Neuronal stem cell (in vitro differentiated cells): ENCODE results near the gene GPSM1.

Experiments
- DNase-seq: peaks from one replicate; pipeline ENCODE4 v3.0.0-alpha.2; 2013; ENCODE audit warnings: low spot score
- H2AFZ ChIP-seq: one replicate; pipeline ENCODE4 v1.6.1; 2013; ENCODE audit warnings: mild to moderate bottlenecking, low read length, inconsistent platforms
- H2AK5ac ChIP-seq: 2 replicates; pipeline ENCODE4 v1.6.1; 2013; ENCODE audit warnings: low read depth, mild to moderate bottlenecking, inconsistent platforms, low read length, moderate library complexity, mixed read lengths
- H2BK120ac ChIP-seq: 2 replicates; pipeline ENCODE4 v1.6.1; 2013; ENCODE audit warnings: low read depth, mild to moderate bottlenecking, inconsistent platforms, low read length, moderate library complexity, mixed read lengths
- H2BK12ac ChIP-seq: one replicate; pipeline ENCODE4 v1.6.1; 2013; ENCODE audit warnings: low read length, inconsistent platforms
- H2BK15ac ChIP-seq: 2 replicates; pipeline ENCODE4 v1.6.1; 2013; ENCODE audit warnings: mild to moderate bottlenecking, low read length, inconsistent platforms, mixed read lengths
- H2BK5ac ChIP-seq: one replicate; pipeline ENCODE4 v1.6.1; 2013; ENCODE audit warnings: inconsistent platforms, mild to moderate bottlenecking, low read length, moderate library complexity
- H3K14ac ChIP-seq: one replicate; pipeline ENCODE4 v1.6.1; 2013; ENCODE audit warnings: low read length, inconsistent platforms
- H3K18ac ChIP-seq: 2 replicates; pipeline ENCODE4 v1.6.1; 2013; ENCODE audit warnings: low read length, inconsistent platforms
- H3K23ac ChIP-seq: 2 replicates; pipeline ENCODE4 v1.6.1; 2013; ENCODE audit warnings: low read depth, mild to moderate bottlenecking, mixed read lengths, low read length, inconsistent platforms; ENCODE audit not compliant: poor library complexity
- H3K27ac ChIP-seq: replicated peaks from 3 replicates; pipeline ENCODE4 v1.5.1; 2013; ENCODE audit warnings: low read length, inconsistent platforms
- H3K27me3 ChIP-seq, 3 experiments: 2 replicates each; pipeline ENCODE4 v1.6.1; 2013; ENCODE audit warnings: low read length in 3 of 3, mild to moderate bottlenecking in 2 of 3, inconsistent platforms in 1 of 3, low read depth in 1 of 3, mixed read lengths in 1 of 3, moderate library complexity in 1 of 3; ENCODE audit not compliant: control insufficient read depth in 3 of 3, insufficient read depth in 3 of 3
- H3K36me3 ChIP-seq, 2 donors: replicated peaks in 1 of 2; 2 replicates each; pipeline ENCODE4 v1.6.1; 2013; ENCODE audit warnings: low read length in 2 of 2; ENCODE audit not compliant: control insufficient read depth in 2 of 2, insufficient read depth in 2 of 2
- H3K4ac ChIP-seq: 2 replicates; pipeline ENCODE4 v1.6.1; 2013; ENCODE audit warnings: inconsistent platforms, mild to moderate bottlenecking, low read length, moderate library complexity
- H3K4me1 ChIP-seq, 2 donors: 1 replicate in 1 of 2; 2 replicates in 1 of 2; pipeline ENCODE4 v1.6.1; 2013; ENCODE audit warnings: low read length in 2 of 2, low read depth in 1 of 2; ENCODE audit not compliant: control insufficient read depth in 2 of 2, insufficient read depth in 1 of 2
- H3K4me2 ChIP-seq: one replicate; pipeline ENCODE4 v1.6.1; 2013; ENCODE audit warnings: mild to moderate bottlenecking, low read length, inconsistent platforms; ENCODE audit not compliant: insufficient read depth, poor library complexity, severe bottlenecking
- H3K4me3 ChIP-seq, 2 donors: 2 replicates each; pipeline ENCODE4 v1.5.1; 2013; ENCODE audit warnings: low read length in 2 of 2, mild to moderate bottlenecking in 2 of 2, inconsistent platforms in 1 of 2, moderate library complexity in 1 of 2
- H3K79me1 ChIP-seq: one replicate; pipeline ENCODE4 v1.6.1; 2013; ENCODE audit warnings: low read depth, mild to moderate bottlenecking, inconsistent platforms, low read length, moderate library complexity
- H3K9ac ChIP-seq: one replicate; pipeline ENCODE4 v1.6.1; 2013; ENCODE audit warnings: mild to moderate bottlenecking, low read depth, low read length, inconsistent platforms; ENCODE audit not compliant: poor library complexity
- H3K9me3 ChIP-seq, 2 donors: replicated peaks in 1 of 2; 2 replicates each; pipeline versions ENCODE3 to v1.6.1; 2013; ENCODE audit warnings: low read length in 2 of 2, mild to moderate bottlenecking in 2 of 2, inconsistent platforms in 1 of 2, low read depth in 1 of 2, mixed read lengths in 1 of 2, moderate library complexity in 1 of 2; ENCODE audit not compliant: control insufficient read depth in 2 of 2, insufficient read depth in 1 of 2
- H4K8ac ChIP-seq: one replicate; pipeline ENCODE4 v1.6.1; 2013; ENCODE audit warnings: low read depth, mild to moderate bottlenecking, inconsistent platforms, low read length, moderate library complexity
- H4K91ac ChIP-seq: one replicate; pipeline ENCODE4 v1.6.1; 2013; ENCODE audit warnings: low read length, low read depth, mild to moderate bottlenecking, inconsistent platforms; ENCODE audit not compliant: poor library complexity
- WGBS, 2 donors: extraction: QIAGEN DNeasy Blood & Tissue Kit; methylation state at CpG; one replicate each; pipeline ENCODE4 v1.1.7; 2013; ENCODE audit warnings: missing lambda C conversion rate in 2 of 2, mixed read lengths in 1 of 2; ENCODE audit not compliant: insufficient read length in 2 of 2, insufficient replicate concordance in 1 of 2; ENCODE audit errors: extremely low coverage in 2 of 2; 5-methylcytosine and 5-hydroxymethylcytosine counted together

GPSM1 gene

GRCh38 chr9:136312009-136312375 is 15.3 kb upstream of the GPSM1 start:
- Histone ChIP-seq H3K79me1 (no peaks in the 10 kb centered on the region), H2AFZ (no peak overlapping the region), H4K8ac (no peak overlapping the region), H3K9ac (no peak overlapping the region), H3K36me3 (peaks cover 0 to 4% of the 10 kb centered on the region in 2 donors), H2BK12ac (no peak overlapping the region), H3K23ac (peak overlapping the region; percentile 9), H3K27ac (no peak overlapping the region), H4K91ac (no peak overlapping the region), H3K4ac (no peak overlapping the region), H3K27me3 (peaks cover 0 to 6% (median 0%) of the 10 kb centered on the region in 3 experiments), H3K14ac (no peak overlapping the region), H3K4me2 (no peak overlapping the region), H3K4me3 (no peak overlapping the region), H2BK5ac (no peak overlapping the region), H3K18ac (no peak overlapping the region), H3K9me3 (peaks cover 22 to 27% of the 10 kb centered on the region in 2 donors), H3K4me1 (peaks cover 0 to 5% of the 10 kb centered on the region in 2 donors), H2AK5ac (peak overlapping the region; percentile 77), H2BK15ac (peak overlapping the region; percentile 42), H2BK120ac (peak overlapping the region; percentile 51)
- no peak for DNase-seq
- no CpG with 5 or more reads among the region's 10 CpGs for WGBS, 2 donors

DNA sequence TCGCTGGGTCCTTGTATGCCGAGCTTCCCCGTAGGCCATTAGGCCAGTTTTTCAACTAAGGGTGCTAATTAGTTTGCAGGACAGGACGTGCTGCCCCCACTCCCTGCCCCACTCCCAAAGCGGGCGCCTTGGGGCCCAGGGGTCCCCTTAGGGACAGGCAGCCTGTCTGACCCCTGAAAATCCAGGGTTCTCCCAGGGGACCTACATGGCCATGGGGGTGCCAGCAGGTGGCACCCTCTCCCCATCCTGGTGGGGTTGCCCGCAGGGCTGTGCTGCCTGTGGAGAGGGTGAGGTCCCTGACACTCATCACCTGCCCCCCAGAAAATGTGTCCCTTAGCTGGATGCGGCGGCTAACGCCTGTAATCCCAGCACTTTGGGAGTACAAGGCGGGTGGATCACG is 14.9 kb upstream of the GPSM1 start:
- H3K18ac ChIP-seq, result no peak overlapping the region
- no peak overlapping the region for H3K9ac ChIP-seq
- H3K27me3 ChIP-seq, result peaks cover 0 to 5% (median 0%) of the 10 kb centered on the region in 3 experiments
- H4K8ac ChIP-seq, result no peak overlapping the region
- no peak overlapping the region for H2AFZ ChIP-seq
- H3K79me1 ChIP-seq, result no peaks in the 10 kb centered on the region
- WGBS, 2 donors, result no CpG with 5 or more reads among the region's 12 CpGs
- H3K4me1 ChIP-seq, result peaks cover under 1 to 2% of the 10 kb centered on the region in 2 donors
- H2BK5ac ChIP-seq, result no peak overlapping the region
- H2BK120ac ChIP-seq, result peak overlapping the region; percentile 51
- H3K14ac ChIP-seq, result no peak overlapping the region
- peak overlapping the region; percentile 77 for H2AK5ac ChIP-seq
- no peak overlapping the region for H4K91ac ChIP-seq
- H2BK15ac ChIP-seq, result peak overlapping the region; percentile 42
- DNase-seq, result no peak
- H3K4me2 ChIP-seq, result no peak overlapping the region
- peaks cover 22 to 23% of the 10 kb centered on the region in 2 donors for H3K9me3 ChIP-seq
- H3K36me3 ChIP-seq, result peaks cover 0 to 2% of the 10 kb centered on the region in 2 donors
- H3K23ac ChIP-seq, result no peak overlapping the region
- H3K4me3 ChIP-seq, result no peak overlapping the region
- no peak overlapping the region for H2BK12ac ChIP-seq
- no peak overlapping the region for H3K4ac ChIP-seq
- no peak overlapping the region for H3K27ac ChIP-seq

DNA sequence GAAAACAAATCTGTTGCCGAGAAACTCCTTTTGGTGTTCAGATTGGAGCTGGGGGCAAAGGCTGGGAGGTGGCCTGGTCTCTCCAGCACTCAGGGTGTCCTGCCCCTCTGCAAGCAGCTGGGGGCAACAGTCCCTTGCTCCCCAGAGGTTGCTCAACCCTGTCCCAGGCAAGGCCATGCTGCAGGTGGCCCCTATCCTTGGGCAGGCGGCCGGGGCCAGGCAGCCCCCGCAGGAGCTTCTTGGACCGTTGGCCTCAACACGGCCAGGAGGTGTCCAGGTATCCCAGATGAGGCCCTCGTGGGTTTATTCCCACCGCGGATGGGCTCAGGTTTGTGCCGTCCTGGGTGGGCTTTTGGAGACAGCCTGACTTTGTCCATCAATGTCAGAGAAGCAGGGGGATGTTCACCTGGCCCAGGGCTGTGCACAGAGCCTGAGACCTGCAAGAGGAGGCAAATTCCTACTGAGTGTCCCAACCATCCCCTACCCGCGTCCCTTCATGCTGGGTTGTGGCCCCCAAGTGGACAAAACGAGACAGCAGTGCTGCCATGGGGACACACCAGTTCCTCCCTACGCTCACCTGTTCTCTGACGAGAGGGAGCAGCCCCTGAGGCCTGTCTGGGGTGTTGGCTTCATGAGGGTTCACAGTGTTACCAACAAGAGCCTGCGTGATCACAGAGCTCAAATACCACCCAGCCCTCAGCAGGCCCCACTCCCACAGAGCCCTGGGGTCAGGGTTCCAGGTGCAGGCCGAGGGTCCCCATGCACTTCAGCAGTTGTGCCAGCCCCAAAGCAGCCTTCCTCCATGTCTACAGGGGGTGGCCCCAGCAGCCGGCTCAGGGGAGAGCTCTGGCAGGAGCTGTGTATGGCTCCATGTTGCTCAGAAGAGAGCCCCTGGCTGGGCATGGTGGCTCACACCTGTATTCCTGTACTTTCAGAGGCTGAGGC is 14.0 kb upstream of the GPSM1 start:
- Histone ChIP-seq H4K91ac (no peak overlapping the region), H3K27me3 (peaks cover 0 to 3% (median 0%) of the 10 kb centered on the region in 3 experiments), H3K14ac (peak overlapping the region; percentile 51), H2AFZ (no peak overlapping the region), H3K9me3 (peaks cover 20 to 22% of the 10 kb centered on the region in 2 donors), H2BK15ac (peak overlapping the region; percentile 32), H3K9ac (no peak overlapping the region), H4K8ac (no peak overlapping the region), H2BK5ac (no peak overlapping the region), H2BK12ac (no peak overlapping the region), H3K79me1 (no peaks in the 10 kb centered on the region), H3K18ac (peak overlapping the region; percentile 49), H3K36me3 (peaks cover 0 to 2% of the 10 kb centered on the region in 2 donors), H3K4me2 (no peak overlapping the region), H3K27ac (no peak overlapping the region), H3K23ac (no peak overlapping the region), H2AK5ac (peak overlapping the region; percentile 36), H3K4ac (no peak overlapping the region), H3K4me3 (no peak overlapping the region), H3K4me1 (peaks cover 3 to 10% of the 10 kb centered on the region in 2 donors), H2BK120ac (no peak overlapping the region)
- DNase-seq, result no peak
- WGBS, 2 donors, result no CpG with 5 or more reads among the region's 18 CpGs

DNA sequence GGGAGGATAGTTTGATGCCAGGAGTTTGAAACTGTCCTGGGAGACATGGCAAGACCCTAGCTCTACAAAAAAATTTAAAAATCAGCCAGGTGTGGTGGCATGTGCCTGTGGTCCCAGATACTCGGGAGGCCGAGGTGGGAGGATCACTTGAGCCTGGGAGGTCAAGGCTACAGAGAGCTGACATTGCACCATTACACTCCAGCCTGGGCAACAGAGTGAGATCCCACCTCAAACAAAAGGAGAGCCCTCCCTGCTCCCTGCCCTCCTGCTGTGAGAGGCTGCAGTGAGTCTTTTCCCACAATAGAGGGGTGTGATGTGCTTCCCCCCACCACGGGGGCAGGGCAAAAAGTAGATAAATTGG is 13.3 kb upstream of the GPSM1 start:
- Histone ChIP-seq H3K27me3 (peaks cover 0 to 3% (median 0%) of the 10 kb centered on the region in 3 experiments), H3K18ac (no peak overlapping the region), H3K23ac (no peak overlapping the region), H3K4me3 (no peak overlapping the region), H2AK5ac (no peak overlapping the region), H3K36me3 (peaks cover 0 to 2% of the 10 kb centered on the region in 2 donors), H3K4me1 (peaks cover 3 to 17% of the 10 kb centered on the region in 2 donors), H4K8ac (no peak overlapping the region), H3K14ac (no peak overlapping the region), H2BK120ac (no peak overlapping the region), H4K91ac (no peak overlapping the region), H3K9me3 (peaks cover 17 to 22% of the 10 kb centered on the region in 2 donors), H2BK5ac (no peak overlapping the region), H3K4me2 (no peak overlapping the region), H3K27ac (no peak overlapping the region), H3K4ac (no peak overlapping the region), H3K9ac (no peak overlapping the region), H2BK15ac (peak overlapping the region; percentile 32), H2AFZ (no peak overlapping the region), H3K79me1 (no peaks in the 10 kb centered on the region), H2BK12ac (no peak overlapping the region)
- no CpG with 5 or more reads among the region's 3 CpGs for WGBS, 2 donors
- no peak for DNase-seq
